ENCODE results near the gene CPED1. TPM values are rescaled to one million over a fixed set of nuclear protein-coding genes. Genes with fewer than 3 reads are reported as not detected.
"Not testable (repeated sequence)": the region's sequence is repeated elsewhere in the genome, so short reads cannot be mapped to it uniquely, and the experiment has no call there.

CPED1 gene
- total RNA-seq, 1 experiment from 2014 or later, result 1.8 TPM

- CTCF ChIA-PET, result no interaction called here
- ATAC-seq, result no peak
Observed at GRCh38 chr7:121061677-121062582, 73.4 kb downstream of the CPED1 start.

GRCh38 chr7:121062671-121063279, 74.3 kb downstream of the CPED1 start:
- H4K20me1 ChIP-seq (ENCODE audit: low read length), result no peaks in the 10 kb centered on the region
- POLR2A ChIA-PET (ENCODE audit: unreplicated experiment), result no interaction called here
- no peak for TF ChIP-seq EZH2 (IDR thresholded peaks at IDR 0.05; ENCODE audit: low read length, unreplicated experiment)
- TF ChIP-seq EZH2phosphoT487 (IDR thresholded peaks at IDR 0.05; ENCODE audit: borderline replicate concordance, low read length), result no peak
- TF ChIP-seq CTCF (conservative IDR thresholded peaks at IDR 0.05; ENCODE audit: low read depth, low read length), result no peak

More at GRCh38 chr7:121061677-121062582, 73.4 kb downstream of the CPED1 start:
- no peaks in the 10 kb centered on the region for H3K9me3 ChIP-seq (ENCODE audit: low read length)
- H3K4me1 ChIP-seq (ENCODE audit: insufficient read depth, low read length), result no peaks in the 10 kb centered on the region
- TF ChIP-seq EZH2 (IDR thresholded peaks at IDR 0.05; ENCODE audit: low read length, unreplicated experiment), result no peak
- TF ChIP-seq EZH2phosphoT487 (IDR thresholded peaks at IDR 0.05; ENCODE audit: borderline replicate concordance, low read length), result no peak
- no peak for TF ChIP-seq CTCF (conservative IDR thresholded peaks at IDR 0.05; ENCODE audit: low read depth, low read length)
- no peaks in the 10 kb centered on the region for H3K36me3 ChIP-seq (ENCODE audit: low read depth, low read length)
- H4K20me1 ChIP-seq (ENCODE audit: low read length), result no peaks in the 10 kb centered on the region
- H3K27me3 ChIP-seq (ENCODE audit: low read length), result no peaks in the 10 kb centered on the region
- no peaks in the 10 kb centered on the region for H3F3A ChIP-seq (ENCODE audit: low read length, unreplicated experiment)
- no peak overlapping the region for H2AFZ ChIP-seq (ENCODE audit: low read length)
- intact Hi-C loops (cut with micrococcal nuclease), result no loop called here
- H3K27ac ChIP-seq (ENCODE audit: low read length), result no peak overlapping the region
- H3K9ac ChIP-seq (ENCODE audit: low read length), result no peak overlapping the region
- BruUV-seq (replicated peaks), result no TSS peak
- H3K4me2 ChIP-seq (ENCODE audit: low read length), result no peak overlapping the region
- H3K9me2 ChIP-seq (replicated peaks; ENCODE audit: low read length), result no peaks in the 10 kb centered on the region
- POLR2A ChIA-PET (ENCODE audit: unreplicated experiment), result no interaction called here
- no peak for DNase-seq
- H3K4me3 ChIP-seq (ENCODE audit: low read length), result no peak overlapping the region
- H3K79me2 ChIP-seq (ENCODE audit: low read length), result no peaks in the 10 kb centered on the region

GRCh38 chr7:121067717-121068116, 79.2 kb downstream of the CPED1 start:
- BruUV-seq (replicated peaks); H4K20me1 ChIP-seq (ENCODE audit: low read length); H3F3A ChIP-seq (ENCODE audit: low read length, unreplicated experiment); ATAC-seq; H3K4me3 ChIP-seq (ENCODE audit: low read length); DNase-seq; intact Hi-C loops (cut with micrococcal nuclease); H3K27ac ChIP-seq (ENCODE audit: low read length); H3K4me2 ChIP-seq (ENCODE audit: low read length); H3K9me2 ChIP-seq (replicated peaks; ENCODE audit: low read length); H3K9me3 ChIP-seq (ENCODE audit: low read length); POLR2A ChIA-PET (ENCODE audit: unreplicated experiment); H3K9ac ChIP-seq (ENCODE audit: low read length); H3K4me1 ChIP-seq (ENCODE audit: insufficient read depth, low read length); H2AFZ ChIP-seq (ENCODE audit: low read length); H3K36me3 ChIP-seq (ENCODE audit: low read depth, low read length); CTCF ChIA-PET; H3K79me2 ChIP-seq (ENCODE audit: low read length); H3K27me3 ChIP-seq (ENCODE audit: low read length): not testable (repeated sequence)

More at GRCh38 chr7:121062671-121063279, 74.3 kb downstream of the CPED1 start:
- CTCF ChIA-PET, result no interaction called here
- H3K79me2 ChIP-seq (ENCODE audit: low read length), result no peaks in the 10 kb centered on the region
- no peaks in the 10 kb centered on the region for H3K9me2 ChIP-seq (replicated peaks; ENCODE audit: low read length)
- no peak overlapping the region for H3K9ac ChIP-seq (ENCODE audit: low read length)
- no peaks in the 10 kb centered on the region for H3K9me3 ChIP-seq (ENCODE audit: low read length)
- H3K27ac ChIP-seq (ENCODE audit: low read length), result no peak overlapping the region
- no peaks in the 10 kb centered on the region for H3F3A ChIP-seq (ENCODE audit: low read length, unreplicated experiment)
- H3K4me3 ChIP-seq (ENCODE audit: low read length), result no peak overlapping the region
- no peak for DNase-seq
- H2AFZ ChIP-seq (ENCODE audit: low read length), result no peak overlapping the region
- intact Hi-C loops (cut with micrococcal nuclease), result no loop called here
- no TSS peak for BruUV-seq (replicated peaks)
- no peak overlapping the region for H3K4me2 ChIP-seq (ENCODE audit: low read length)
- no peaks in the 10 kb centered on the region for H3K36me3 ChIP-seq (ENCODE audit: low read depth, low read length)
- no peaks in the 10 kb centered on the region for H3K4me1 ChIP-seq (ENCODE audit: insufficient read depth, low read length)
- no peaks in the 10 kb centered on the region for H3K27me3 ChIP-seq (ENCODE audit: low read length)
- no peak for ATAC-seq

Data from PC-3 (cell line).